ENCODE results near the gene QSOX2. TPM values are rescaled to one million over a fixed set of nuclear protein-coding genes. Genes with fewer than 3 reads are reported as not detected.

Gene QSOX2
- total RNA-seq, 1 donor from 2014 or later, result 16.8 TPM

GRCh38 chr9:136244969-136245218 lies 718 bp downstream of the QSOX2 start:
- no peak for TF ChIP-seq CTCF (IDR thresholded peaks at IDR 0.05; ENCODE audit: unreplicated experiment)
- H3K27me3 Mint-ChIP-seq (ENCODE audit: low read depth), result peaks cover 3% of the 10 kb centered on the region
- H3K4me1 Mint-ChIP-seq, result peaks cover 27% of the 10 kb centered on the region

DNA sequence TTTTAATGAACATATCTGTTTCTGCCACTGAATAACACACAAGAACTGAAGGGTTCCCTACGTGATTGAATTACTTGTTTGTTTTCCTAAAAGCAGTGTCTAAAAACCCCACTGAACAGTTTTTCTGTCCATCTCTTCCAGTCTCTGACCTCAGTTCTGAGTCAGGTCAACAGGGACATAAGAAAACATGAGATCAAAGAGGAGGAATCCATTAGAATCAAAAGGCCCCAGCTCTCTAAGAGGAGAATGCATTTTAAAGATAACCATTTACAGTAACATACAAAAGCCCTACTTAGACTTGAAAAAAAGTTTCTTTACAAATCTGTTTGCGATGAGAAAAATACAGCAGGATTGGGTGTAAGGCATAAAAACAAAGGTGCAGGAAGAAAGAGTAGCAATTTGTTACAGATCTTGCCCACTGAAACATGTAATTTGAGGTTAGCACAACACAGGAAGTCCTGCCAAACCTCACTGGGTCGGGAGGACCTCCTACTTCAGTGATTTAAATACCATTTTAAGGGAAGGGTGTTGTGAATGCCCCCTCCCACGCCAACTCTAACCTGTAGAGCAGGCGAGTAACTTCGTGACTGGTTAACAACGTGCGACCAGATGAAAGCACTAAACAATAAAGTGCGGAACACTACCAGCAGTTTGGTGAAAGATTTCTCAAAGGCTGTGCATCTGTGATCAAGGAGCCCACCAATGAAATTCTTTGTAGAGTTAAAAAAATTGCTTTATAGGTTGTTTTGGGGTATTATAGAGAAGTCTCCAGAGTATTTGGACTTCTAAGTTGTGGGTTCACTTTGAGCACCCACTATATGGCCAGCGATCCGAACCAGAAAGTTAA lies 1.3 kb downstream of the QSOX2 start:
- Mint-ChIP-seq H3K9me3 (no peaks in the 10 kb centered on the region), H3K27me3 (ENCODE audit: low read depth) (no peaks in the 10 kb centered on the region), H3K4me3 (peak overlapping the region; percentile 78), H3K36me3 (no peaks in the 10 kb centered on the region), H3K27ac (peak overlapping the region; percentile 66), H3K4me1 (peaks cover 27% of the 10 kb centered on the region)
- TF ChIP-seq CTCF (IDR thresholded peaks at IDR 0.05; ENCODE audit: unreplicated experiment), result no peak
- no peak for DNase-seq (ENCODE audit: low spot score in 2 of 2, unreplicated experiment in 2 of 2)

More at GRCh38 chr9:136244969-136245218, 718 bp downstream of the QSOX2 start:
- DNase-seq (ENCODE audit: low spot score in 2 of 2, unreplicated experiment in 2 of 2), result no peak
- peak overlapping the region; percentile 66 for H3K27ac Mint-ChIP-seq
- no peaks in the 10 kb centered on the region for H3K36me3 Mint-ChIP-seq
- H3K4me3 Mint-ChIP-seq, result peak overlapping the region; percentile 78
- H3K9me3 Mint-ChIP-seq, result no peaks in the 10 kb centered on the region

- H3K4me3 Mint-ChIP-seq, result peak overlapping the region; percentile 78
- no peaks in the 10 kb centered on the region for H3K9me3 Mint-ChIP-seq
- H3K4me1 Mint-ChIP-seq, result peaks cover 27% of the 10 kb centered on the region
- DNase-seq (ENCODE audit: low spot score in 2 of 2, unreplicated experiment in 2 of 2), result no peak
- H3K27ac Mint-ChIP-seq, result no peak overlapping the region
- TF ChIP-seq CTCF (IDR thresholded peaks at IDR 0.05; ENCODE audit: unreplicated experiment), result no peak
- H3K27me3 Mint-ChIP-seq (ENCODE audit: low read depth), result no peaks in the 10 kb centered on the region
- no peaks in the 10 kb centered on the region for H3K36me3 Mint-ChIP-seq
These were observed 2.0 kb downstream of the QSOX2 start for GRCh38 chr9:136243631-136244030.

DNA sequence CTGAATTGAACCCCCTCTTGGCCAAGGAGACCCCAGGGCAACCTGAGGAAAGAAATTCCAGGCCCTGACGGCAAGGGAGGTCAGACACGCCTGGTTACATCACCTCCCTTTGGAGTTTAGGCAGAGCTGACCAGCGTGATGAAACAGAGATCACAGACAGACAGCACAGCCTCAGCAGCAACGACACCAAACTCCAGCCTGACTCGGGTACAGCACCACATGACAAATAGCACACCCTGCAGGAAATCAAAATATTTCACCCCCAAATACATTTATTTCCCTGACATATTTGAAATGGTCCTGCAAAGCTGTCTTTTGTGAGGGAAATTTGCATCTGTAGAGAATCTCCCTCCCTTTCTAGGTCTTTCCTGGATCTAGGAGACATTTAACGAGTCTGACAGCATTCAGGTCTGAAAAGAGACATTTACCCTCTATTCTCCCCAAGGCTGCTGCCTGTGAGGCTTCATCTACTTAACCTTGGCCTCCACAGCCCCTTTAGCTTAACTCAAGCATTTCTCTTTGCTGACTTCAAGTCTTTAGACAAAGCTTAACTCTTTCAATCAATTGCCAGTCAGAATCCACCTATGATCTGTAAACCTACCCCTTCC lies 2.6 kb downstream of the QSOX2 start:
- Mint-ChIP-seq H3K4me1 (peaks cover 26% of the 10 kb centered on the region), H3K36me3 (no peaks in the 10 kb centered on the region), H3K27ac (no peak overlapping the region), H3K9me3 (no peaks in the 10 kb centered on the region), H3K4me3 (no peak overlapping the region), H3K27me3 (ENCODE audit: low read depth) (no peaks in the 10 kb centered on the region)
- no peak for TF ChIP-seq CTCF (IDR thresholded peaks at IDR 0.05; ENCODE audit: unreplicated experiment)
- DNase-seq (ENCODE audit: low spot score in 2 of 2, unreplicated experiment in 2 of 2), result no peak

DNA sequence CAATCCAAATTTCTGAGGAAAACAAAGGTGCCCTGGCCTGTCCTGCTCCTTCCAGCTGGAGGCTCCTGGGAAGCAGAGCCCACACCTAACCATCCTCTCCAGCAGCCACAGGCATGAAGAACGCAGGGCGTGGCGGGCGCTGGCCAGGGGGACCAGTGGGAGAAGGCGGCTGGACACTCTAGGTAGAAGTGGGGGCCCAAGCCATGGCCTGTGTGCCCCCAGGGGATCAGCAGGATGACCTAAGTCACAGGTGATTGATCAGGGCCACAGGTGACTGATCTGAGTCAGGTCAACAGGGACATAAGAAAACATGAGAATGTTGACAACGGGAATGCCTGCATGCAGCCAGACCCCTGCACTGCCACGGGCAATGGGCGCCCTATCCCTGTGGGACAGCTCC lies 3.4 kb downstream of the QSOX2 start:
- no peak for DNase-seq (ENCODE audit: low spot score in 2 of 2, unreplicated experiment in 2 of 2)
- no peak for TF ChIP-seq CTCF (IDR thresholded peaks at IDR 0.05; ENCODE audit: unreplicated experiment)
- Mint-ChIP-seq H3K4me3 (no peak overlapping the region), H3K9me3 (no peaks in the 10 kb centered on the region), H3K27me3 (ENCODE audit: low read depth) (no peaks in the 10 kb centered on the region), H3K27ac (no peak overlapping the region), H3K4me1 (peaks cover 24% of the 10 kb centered on the region), H3K36me3 (no peaks in the 10 kb centered on the region)

All from mesothelial cell of epicardium (in vitro differentiated cells).